ENCODE data around the gene BIN1. TPM values are rescaled to one million over a fixed set of nuclear protein-coding genes. Genes with fewer than 3 reads are reported as not detected.

BIN1 gene
- total RNA-seq, 1 experiment from 2014 or later: 31.8 TPM

GRCh38 chr2:127008265-127009015, 98.5 kb downstream of the BIN1 start:
- ChIA-PET RAD21 (ENCODE audit: low non-redundant PET in 1 of 2, low total read pairs in 2 of 2, uncharacterized antibody in 2 of 2, unreplicated experiment in 2 of 2) (no interaction called here), CTCF (no interaction called here), POLR2A (no interaction called here)
- Histone ChIP-seq H3K4me1 (ENCODE audit: control insufficient read depth in 1 of 2, insufficient read depth in 2 of 2, low read length in 2 of 2) (no peaks in the 10 kb centered on the region), H3K9me3 (ENCODE audit: control insufficient read depth in 1 of 2, insufficient read depth in 1 of 2, low read depth in 1 of 2, low read length in 2 of 2) (no peaks in the 10 kb centered on the region), H4K20me1 (ENCODE audit: insufficient read depth) (no peaks in the 10 kb centered on the region), H3K9ac (ENCODE audit: low read length) (no peak overlapping the region), H3K79me2 (ENCODE audit: insufficient read depth, low read length) (no peaks in the 10 kb centered on the region), H3K9me2 (ENCODE audit: insufficient read depth) (no peaks in the 10 kb centered on the region), H3K4me3 (replicated peaks in 1 of 2; ENCODE audit: low read depth in 1 of 2, low read length in 2 of 2) (no peak overlapping the region), H3K27ac (ENCODE audit: low read depth, low read length) (no peak overlapping the region), H3K4me2 (ENCODE audit: low read length) (no peak overlapping the region), H3K36me3 (ENCODE audit: control insufficient read depth in 1 of 2, insufficient read depth in 2 of 2, low read length in 2 of 2) (no peaks in the 10 kb centered on the region), H2AFZ (ENCODE audit: low read depth, low read length, poor library complexity, severe bottlenecking) (no peak overlapping the region), H3K27me3 (ENCODE audit: insufficient read depth, low read length) (peaks cover 6% of the 10 kb centered on the region)
- DNase-seq (ENCODE audit: low read depth, low spot score) (no peak), ATAC-seq (no peak)
- TF ChIP-seq EGR1 (IDR thresholded peaks at IDR 0.05; ENCODE audit: low read depth): no peak
- TF ChIP-seq MAX (IDR thresholded peaks at IDR 0.05): no peak
- no peak for TF ChIP-seq SIN3A (IDR thresholded peaks at IDR 0.05; ENCODE audit: low read depth)
- BruUV-seq (replicated peaks): no TSS peak
- intact Hi-C loops (cut with micrococcal nuclease): no loop called here

- Histone ChIP-seq H3K79me2 (ENCODE audit: insufficient read depth, low read length) (no peaks in the 10 kb centered on the region), H3K9me2 (ENCODE audit: insufficient read depth) (no peaks in the 10 kb centered on the region), H3K4me2 (ENCODE audit: low read length) (no peak overlapping the region), H3K36me3 (ENCODE audit: control insufficient read depth in 1 of 2, insufficient read depth in 2 of 2, low read length in 2 of 2) (no peaks in the 10 kb centered on the region), H2AFZ (ENCODE audit: low read depth, low read length, poor library complexity, severe bottlenecking) (no peak overlapping the region), H3K27me3 (ENCODE audit: insufficient read depth, low read length) (peaks cover 6% of the 10 kb centered on the region), H3K9ac (ENCODE audit: low read length) (no peak overlapping the region), H3K4me1 (ENCODE audit: control insufficient read depth in 1 of 2, insufficient read depth in 2 of 2, low read length in 2 of 2) (no peaks in the 10 kb centered on the region), H3K4me3 (replicated peaks in 1 of 2; ENCODE audit: low read depth in 1 of 2, low read length in 2 of 2) (no peak overlapping the region), H3K27ac (ENCODE audit: low read depth, low read length) (no peak overlapping the region), H4K20me1 (ENCODE audit: insufficient read depth) (no peaks in the 10 kb centered on the region), H3K9me3 (ENCODE audit: control insufficient read depth in 1 of 2, insufficient read depth in 1 of 2, low read depth in 1 of 2, low read length in 2 of 2) (no peaks in the 10 kb centered on the region)
- intact Hi-C loops (cut with micrococcal nuclease): no loop called here
- BruUV-seq (replicated peaks): no TSS peak
- RAD21 ChIA-PET (ENCODE audit: low non-redundant PET in 1 of 2, low total read pairs in 2 of 2, uncharacterized antibody in 2 of 2, unreplicated experiment in 2 of 2): no interaction called here
- ATAC-seq (no peak), DNase-seq (ENCODE audit: low read depth, low spot score) (no peak)
- CTCF ChIA-PET: no interaction called here
- POLR2A ChIA-PET: no interaction called here
- no peak for TF ChIP-seq POLR2A (IDR thresholded peaks at IDR 0.05; ENCODE audit: borderline replicate concordance, extremely low read depth, insufficient read depth, insufficient read length)
- TF ChIP-seq POLR2AphosphoS5 (IDR thresholded peaks at IDR 0.05; ENCODE audit: low read depth, low read length): no peak
- TF ChIP-seq JUND (IDR thresholded peaks at IDR 0.05): no peak
- TF ChIP-seq SIN3A (IDR thresholded peaks at IDR 0.05; ENCODE audit: low read depth): no peak
- TF ChIP-seq CBX3 (IDR thresholded peaks at IDR 0.05; ENCODE audit: low read depth): no peak
- no peak for TF ChIP-seq EZH2phosphoT487 (IDR thresholded peaks at IDR 0.05; ENCODE audit: borderline replicate concordance)
- no peak for TF ChIP-seq EZH2 (IDR thresholded peaks at IDR 0.05)
- no peak for TF ChIP-seq FOSL1 (IDR thresholded peaks at IDR 0.05; ENCODE audit: low read depth)
- no peak for TF ChIP-seq REST (IDR thresholded peaks at IDR 0.05; ENCODE audit: low read depth)
- TF ChIP-seq ZFX (IDR thresholded peaks at IDR 0.05): no peak
- TF ChIP-seq EGR1 (IDR thresholded peaks at IDR 0.05; ENCODE audit: low read depth): no peak
- no peak for TF ChIP-seq CEBPB (IDR thresholded peaks at IDR 0.05; ENCODE audit: low read depth)
- TF ChIP-seq ELF1 (IDR thresholded peaks at IDR 0.05; ENCODE audit: borderline replicate concordance, low read depth): no peak
- no peak for TF ChIP-seq ZNF274 (IDR thresholded peaks at IDR 0.05; ENCODE audit: low read depth, low read length)
- no peak for TF ChIP-seq ZBTB33 (IDR thresholded peaks at IDR 0.05; ENCODE audit: extremely low read depth, insufficient replicate concordance, low read length)
These were observed 99.3 kb downstream of the BIN1 start for GRCh38 chr2:127007652-127008051.
